MCF 10A (cell line): Measurements from ENCODE around the gene CELF4. TPM values are rescaled to one million over a fixed set of nuclear protein-coding genes. Genes with fewer than 3 reads are reported as not detected.

ENCODE experiments used
- BruUV-seq: library from RNA; stranded (reverse); fragments of 400-500 nt; replicated peaks from 2 replicates; lab custom pipeline; 2021; lab: Mats Ljungman, UMichigan
- CTCF ChIA-PET: fragments of 300-600 bp; sonication (Branson Sonifier 250); formaldehyde crosslinking; extraction: SDS; loops from one replicate; lab custom pipeline; 2021; ENCODE audit warnings: antibody characterized with exemption, inconsistent platforms; lab: Yijun Ruan, JAX
- POLR2A ChIA-PET: fragments of 300-600, 350-650 bp; sonication (Branson Sonifier 250); formaldehyde crosslinking; extraction: SDS; loops from one replicate; lab custom pipeline; 2020; ENCODE audit warnings: antibody characterized with exemption, inconsistent platforms; lab: Yijun Ruan, JAX
- DNase-seq: peaks from one replicate; pipeline ENCODE4 v3.0.0-alpha.2; 2018; ENCODE audit not compliant: unreplicated experiment
- H3K27ac Mint-ChIP-seq: one replicate; pipeline ENCODE4 v1.8.0; 2022; ENCODE audit warnings: mild to moderate bottlenecking, low read depth, mixed read lengths; ENCODE audit not compliant: unreplicated experiment
- H3K27me3 Mint-ChIP-seq: one replicate; pipeline ENCODE4 v1.8.0; 2022; ENCODE audit warnings: mixed read lengths; ENCODE audit not compliant: insufficient read depth, unreplicated experiment
- H3K36me3 Mint-ChIP-seq: one replicate; pipeline ENCODE4 v1.8.0; 2022; ENCODE audit warnings: mild to moderate bottlenecking, moderate library complexity, mixed read lengths; ENCODE audit not compliant: insufficient read depth, unreplicated experiment
- H3K4me1 Mint-ChIP-seq: one replicate; pipeline ENCODE4 v1.8.0; 2022; ENCODE audit warnings: mixed read lengths; ENCODE audit not compliant: insufficient read depth, unreplicated experiment
- H3K4me3 Mint-ChIP-seq: one replicate; pipeline ENCODE4 v1.8.0; 2022; ENCODE audit warnings: mild to moderate bottlenecking, moderate library complexity, mixed read lengths; ENCODE audit not compliant: unreplicated experiment
- H3K9me3 Mint-ChIP-seq: one replicate; pipeline ENCODE4 v1.8.0; 2022; ENCODE audit warnings: mixed read lengths; ENCODE audit not compliant: unreplicated experiment
- intact Hi-C: fragments of 100-400 bp; cut with micrococcal nuclease; formaldehyde crosslinking; loops from 2 replicates; pipeline ENCODE4 v1.14.1; 2022
- total RNA-seq: library from RNA; stranded (reverse); gene quantifications from 2 replicates; pipeline ENCODE4 v1.2.3, GENCODE V29; 2022
- TF ChIP-seq, protein P1 (sequence below): fragments of 200-600 bp; IDR thresholded peaks from one replicate; pipeline ENCODE4 v1.8.0; 2022; ENCODE audit warnings: antibody characterized with exemption, mild to moderate bottlenecking; ENCODE audit not compliant: unreplicated experiment

The CELF4 gene
- total RNA-seq, 1 experiment from 2014 or later, result not detected

DNA sequence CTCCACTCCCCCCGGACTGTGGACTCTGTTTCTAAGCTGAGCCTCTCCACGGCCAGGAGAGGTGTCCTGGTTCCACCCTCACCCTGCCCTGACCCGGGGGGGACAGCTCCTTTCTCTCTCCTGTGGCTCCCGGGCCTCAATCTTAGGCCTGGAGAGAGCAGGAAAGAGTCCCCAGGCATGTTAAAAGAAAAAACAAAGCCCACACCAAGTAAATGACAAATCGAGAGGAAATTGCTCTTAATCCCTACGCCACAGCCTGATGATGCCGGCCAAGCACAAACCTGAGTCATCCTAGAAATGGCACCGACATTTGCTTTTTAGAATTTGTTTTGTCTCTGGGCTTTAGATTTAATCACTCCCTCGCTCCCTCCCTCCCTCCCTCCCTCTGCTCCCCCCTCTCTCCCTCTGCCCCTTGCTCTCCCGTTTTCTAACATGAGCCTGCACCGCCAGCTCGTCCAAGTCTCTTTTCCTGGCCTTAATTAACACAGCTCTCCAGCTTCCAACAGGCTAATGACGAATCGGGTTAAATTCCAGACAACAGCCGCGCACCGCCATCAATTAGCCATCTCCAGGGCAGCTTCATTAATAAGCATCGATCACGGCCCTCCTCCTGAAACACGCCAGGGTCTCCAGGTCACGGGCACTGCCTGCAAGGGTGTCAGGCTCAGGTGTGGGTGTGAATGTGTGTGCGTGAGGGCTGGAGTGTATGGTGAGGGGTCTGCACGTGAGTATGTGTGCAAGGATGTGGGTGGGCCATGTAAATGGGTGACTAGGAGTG is 230.8 kb downstream of the CELF4 start:
- no peak for DNase-seq
- TF ChIP-seq, protein P1, sequence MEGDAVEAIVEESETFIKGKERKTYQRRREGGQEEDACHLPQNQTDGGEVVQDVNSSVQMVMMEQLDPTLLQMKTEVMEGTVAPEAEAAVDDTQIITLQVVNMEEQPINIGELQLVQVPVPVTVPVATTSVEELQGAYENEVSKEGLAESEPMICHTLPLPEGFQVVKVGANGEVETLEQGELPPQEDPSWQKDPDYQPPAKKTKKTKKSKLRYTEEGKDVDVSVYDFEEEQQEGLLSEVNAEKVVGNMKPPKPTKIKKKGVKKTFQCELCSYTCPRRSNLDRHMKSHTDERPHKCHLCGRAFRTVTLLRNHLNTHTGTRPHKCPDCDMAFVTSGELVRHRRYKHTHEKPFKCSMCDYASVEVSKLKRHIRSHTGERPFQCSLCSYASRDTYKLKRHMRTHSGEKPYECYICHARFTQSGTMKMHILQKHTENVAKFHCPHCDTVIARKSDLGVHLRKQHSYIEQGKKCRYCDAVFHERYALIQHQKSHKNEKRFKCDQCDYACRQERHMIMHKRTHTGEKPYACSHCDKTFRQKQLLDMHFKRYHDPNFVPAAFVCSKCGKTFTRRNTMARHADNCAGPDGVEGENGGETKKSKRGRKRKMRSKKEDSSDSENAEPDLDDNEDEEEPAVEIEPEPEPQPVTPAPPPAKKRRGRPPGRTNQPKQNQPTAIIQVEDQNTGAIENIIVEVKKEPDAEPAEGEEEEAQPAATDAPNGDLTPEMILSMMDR, result no peak
- H3K4me1 Mint-ChIP-seq, result no peaks in the 10 kb centered on the region
- POLR2A ChIA-PET, result no interaction called here
- H3K36me3 Mint-ChIP-seq, result no peaks in the 10 kb centered on the region
- no peak overlapping the region for H3K27ac Mint-ChIP-seq
- intact Hi-C loops, result loop anchor here (10.0 kb wide), 1 partner anchor 390 kb away; no protein-coding TSS in a partner anchor
- H3K27me3 Mint-ChIP-seq, result no peaks in the 10 kb centered on the region
- no TSS peak for BruUV-seq
- no peak overlapping the region for H3K4me3 Mint-ChIP-seq
- no peaks in the 10 kb centered on the region for H3K9me3 Mint-ChIP-seq
- CTCF ChIA-PET, result interaction anchor here (1.1 kb wide), 1 partner anchor 18 kb away, joined by 3 read pairs; no protein-coding TSS in a partner anchor

- no peak overlapping the region for H3K4me3 Mint-ChIP-seq
- intact Hi-C loops, result loop anchor here (10.0 kb wide), 1 partner anchor 388 kb away; no protein-coding TSS in a partner anchor
- H3K27me3 Mint-ChIP-seq, result no peaks in the 10 kb centered on the region
- H3K36me3 Mint-ChIP-seq, result no peaks in the 10 kb centered on the region
- no peak overlapping the region for H3K27ac Mint-ChIP-seq
- ChIA-PET CTCF (interaction anchor here (1.0 kb wide), 1 partner anchor 11 kb away, joined by 3 read pairs; no protein-coding TSS in a partner anchor), POLR2A (no interaction called here)
- no peak for DNase-seq
- H3K9me3 Mint-ChIP-seq, result no peaks in the 10 kb centered on the region
- TF ChIP-seq, protein P1, result no peak
- BruUV-seq, result no TSS peak
- no peaks in the 10 kb centered on the region for H3K4me1 Mint-ChIP-seq
Observed at GRCh38 chr18:37332628-37333420, 232.8 kb downstream of the CELF4 start.

DNA sequence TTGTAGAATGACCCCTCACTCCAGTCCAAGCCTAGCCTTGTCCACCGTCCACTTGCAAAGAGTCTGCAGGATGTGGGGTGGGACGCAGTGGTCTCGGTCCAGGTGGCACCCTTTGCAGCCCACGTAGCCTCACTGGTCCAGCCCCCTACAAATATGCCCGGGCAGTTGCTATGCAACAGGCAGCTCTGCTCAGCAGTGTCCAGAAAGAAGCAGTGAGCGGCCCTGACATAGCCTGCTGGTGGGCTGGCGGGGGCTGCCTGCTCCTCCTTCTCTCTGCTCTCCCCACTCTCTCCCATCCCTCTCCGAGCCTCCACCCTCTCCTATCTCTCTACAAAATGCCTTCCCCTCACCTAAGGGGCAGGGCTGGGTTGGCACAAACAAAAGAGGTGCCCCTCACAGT is 233.4 kb downstream of the CELF4 start:
- no peak overlapping the region for H3K4me3 Mint-ChIP-seq
- DNase-seq, result no peak
- intact Hi-C loops, result loop anchor here (10.0 kb wide), 1 partner anchor 387 kb away; no protein-coding TSS in a partner anchor
- H3K9me3 Mint-ChIP-seq, result no peaks in the 10 kb centered on the region
- H3K27me3 Mint-ChIP-seq, result no peaks in the 10 kb centered on the region
- no peaks in the 10 kb centered on the region for H3K4me1 Mint-ChIP-seq
- no peak overlapping the region for H3K27ac Mint-ChIP-seq
- no peaks in the 10 kb centered on the region for H3K36me3 Mint-ChIP-seq
- CTCF ChIA-PET, result interaction anchor here (0.5 to 0.6 kb wide), 2 partner anchors 1487 to 1985 kb away, joined by 3 to 4 read pairs; no protein-coding TSS in a partner anchor
- TF ChIP-seq, protein P1, result no peak
- POLR2A ChIA-PET, result no interaction called here
- no TSS peak for BruUV-seq

DNA sequence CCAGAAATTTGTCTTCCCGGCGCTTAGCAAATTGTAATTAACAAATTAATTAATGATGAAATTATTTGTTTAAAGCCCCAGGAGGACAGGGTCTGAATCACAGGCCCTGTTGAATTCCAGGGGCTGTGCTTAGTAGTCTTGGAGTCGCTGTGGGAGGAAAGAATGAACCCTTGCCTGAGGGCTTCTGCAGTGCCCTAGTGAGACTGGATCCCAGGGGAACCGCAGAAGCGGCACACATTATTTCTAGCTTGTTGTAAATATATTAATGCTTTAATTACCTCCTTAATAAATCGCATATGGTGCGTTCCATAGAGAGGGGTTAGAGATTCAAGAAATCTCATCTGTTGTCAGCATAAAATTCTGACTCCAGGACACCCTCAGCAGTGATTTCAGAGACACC is 235.4 kb downstream of the CELF4 start:
- H3K4me1 Mint-ChIP-seq, result no peaks in the 10 kb centered on the region
- H3K27me3 Mint-ChIP-seq, result no peaks in the 10 kb centered on the region
- H3K4me3 Mint-ChIP-seq, result no peak overlapping the region
- BruUV-seq, result no TSS peak
- no peak overlapping the region for H3K27ac Mint-ChIP-seq
- TF ChIP-seq, protein P1, result no peak
- no peaks in the 10 kb centered on the region for H3K9me3 Mint-ChIP-seq
- POLR2A ChIA-PET, result no interaction called here
- CTCF ChIA-PET, result interaction anchor here (0.7 to 1.6 kb wide), 2 partner anchors 11 to 13 kb away, joined by 3 to 4 read pairs; no protein-coding TSS in a partner anchor
- DNase-seq, result no peak
- intact Hi-C loops, result loop anchor here (10.0 kb wide), 1 partner anchor 385 kb away; no protein-coding TSS in a partner anchor
- no peaks in the 10 kb centered on the region for H3K36me3 Mint-ChIP-seq
